HG03025 (cell line): ENCODE results near the gene COL1A1.
A peak's percentile ranks its signal among the peaks of the same experiment; 100 is the strongest.

Experiments
- ATAC-seq: cut with Tn5 transposase; IDR thresholded peaks from one replicate; pipeline ENCODE4 v1.9.1; 2021; ENCODE audit warnings: mild to moderate bottlenecking, moderate library complexity; ENCODE audit not compliant: unreplicated experiment, low FRiP score

Gene COL1A1

DNA sequence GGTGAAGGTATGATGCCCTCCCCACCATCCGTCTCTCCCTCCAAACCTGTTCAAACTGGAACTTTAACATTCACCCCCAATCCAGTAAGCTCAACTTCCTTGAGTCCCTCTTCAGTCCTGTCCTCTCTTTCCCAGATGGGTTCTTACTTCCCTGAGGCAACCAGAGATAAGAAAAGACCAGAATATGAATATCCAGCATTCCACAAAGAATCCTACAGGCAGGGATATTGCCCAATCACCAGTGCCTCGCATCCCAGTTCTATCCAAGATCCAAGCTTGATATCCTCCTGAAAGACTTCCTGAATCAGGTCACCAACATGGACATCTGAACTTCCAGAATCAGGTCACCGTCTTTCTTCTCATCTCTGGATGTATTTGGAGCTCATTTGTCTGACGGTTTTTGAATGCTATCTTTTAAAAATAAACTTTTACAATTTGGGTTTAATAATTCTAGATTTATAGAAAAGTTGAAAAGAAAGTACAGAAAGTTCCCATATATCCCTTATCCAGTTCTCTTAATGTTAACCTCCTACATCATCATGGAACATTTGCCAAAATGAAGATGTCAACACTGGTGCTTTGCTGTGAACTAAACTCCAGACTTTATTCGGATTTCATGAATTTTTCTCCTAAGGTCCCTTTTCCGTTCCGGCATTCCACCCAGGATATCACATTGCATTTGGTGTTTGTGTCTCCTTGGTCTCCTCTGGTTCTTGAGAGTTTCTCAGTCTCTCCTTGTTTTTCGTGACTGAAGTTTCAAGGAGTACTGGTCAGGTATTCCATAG is 13.7 kb upstream of the COL1A1 start:
- ATAC-seq, result no peak

DNA sequence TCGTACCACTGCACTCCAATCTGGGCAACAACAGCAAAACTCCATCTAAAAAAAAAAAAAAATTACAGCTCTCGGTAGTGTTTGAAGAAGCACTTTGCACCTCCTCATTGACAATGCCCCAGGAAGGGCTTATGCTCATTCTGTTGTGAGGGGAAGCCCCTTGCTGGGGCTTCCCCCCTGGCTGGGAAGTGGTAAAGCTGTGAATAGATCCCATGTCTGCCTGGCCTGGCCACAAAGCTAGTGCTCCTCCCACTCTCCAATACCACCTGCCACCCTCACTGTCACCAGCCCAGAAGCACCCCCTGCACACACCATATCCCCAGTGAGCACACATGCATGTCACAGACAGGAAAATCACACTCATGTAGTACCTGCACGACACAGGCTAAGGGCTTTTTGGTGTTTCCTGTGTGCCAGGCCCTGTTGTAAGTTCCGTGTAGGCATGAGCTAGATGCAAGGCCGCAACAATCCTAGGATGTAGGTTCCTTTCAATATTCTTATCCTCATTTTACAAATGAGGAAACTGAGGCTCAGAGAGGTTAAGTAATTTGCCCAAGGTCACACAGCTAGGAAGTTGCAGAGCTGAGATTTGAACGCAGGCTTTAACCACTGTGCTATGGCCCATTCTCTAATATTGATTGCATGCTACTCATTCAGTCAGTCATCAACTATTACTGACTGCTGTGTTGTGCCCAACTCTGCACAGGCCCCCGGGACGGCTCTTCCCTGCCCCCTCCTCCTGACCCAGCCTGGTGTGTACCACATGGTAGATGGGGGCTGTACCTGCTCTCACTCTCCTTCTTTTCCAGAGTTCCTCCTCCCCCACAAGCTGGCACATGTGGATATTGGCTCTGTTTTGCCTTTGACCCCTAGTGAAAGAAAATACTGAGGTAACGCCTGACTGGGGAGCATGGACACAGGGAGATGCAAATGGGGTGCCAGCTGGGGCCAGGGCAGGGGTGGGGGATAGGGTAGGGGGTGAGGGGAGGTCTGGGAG is 11.9 kb upstream of the COL1A1 start:
- peak; percentile 61 for ATAC-seq

DNA sequence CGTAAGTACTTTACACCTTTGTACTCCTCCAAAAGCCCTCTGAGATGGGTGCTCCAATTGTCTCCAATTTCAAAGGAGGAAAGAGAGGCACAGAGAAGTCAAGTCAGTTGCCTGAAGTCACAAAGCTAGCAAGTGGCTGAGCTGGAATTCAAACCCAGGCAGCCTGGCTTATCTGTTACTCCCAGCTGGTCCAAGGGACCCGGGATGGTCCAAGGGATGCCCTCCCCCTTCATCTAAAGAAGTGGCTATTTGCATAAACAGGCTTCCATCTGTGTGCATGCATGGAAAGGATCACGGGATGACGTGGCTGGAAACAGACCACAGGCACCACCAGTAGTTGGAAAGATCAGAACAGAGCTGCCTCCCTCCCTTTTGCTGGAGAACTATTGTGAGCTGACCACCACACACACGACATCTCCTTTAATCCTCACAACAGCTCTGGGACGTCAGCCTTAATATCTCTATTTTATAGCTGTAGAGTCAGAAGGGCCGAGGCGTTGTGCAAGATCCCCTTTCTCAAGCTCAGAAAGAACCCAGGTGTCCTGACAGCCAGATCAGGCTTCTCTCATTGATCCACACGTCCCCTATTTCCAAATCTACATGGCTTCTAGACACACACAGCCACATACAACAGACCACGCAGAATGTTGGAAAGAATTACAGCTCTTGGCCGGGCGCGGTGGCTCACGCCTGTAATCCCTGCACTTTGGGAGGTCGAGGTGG is 10.9 kb upstream of the COL1A1 start:
- no peak for ATAC-seq

DNA sequence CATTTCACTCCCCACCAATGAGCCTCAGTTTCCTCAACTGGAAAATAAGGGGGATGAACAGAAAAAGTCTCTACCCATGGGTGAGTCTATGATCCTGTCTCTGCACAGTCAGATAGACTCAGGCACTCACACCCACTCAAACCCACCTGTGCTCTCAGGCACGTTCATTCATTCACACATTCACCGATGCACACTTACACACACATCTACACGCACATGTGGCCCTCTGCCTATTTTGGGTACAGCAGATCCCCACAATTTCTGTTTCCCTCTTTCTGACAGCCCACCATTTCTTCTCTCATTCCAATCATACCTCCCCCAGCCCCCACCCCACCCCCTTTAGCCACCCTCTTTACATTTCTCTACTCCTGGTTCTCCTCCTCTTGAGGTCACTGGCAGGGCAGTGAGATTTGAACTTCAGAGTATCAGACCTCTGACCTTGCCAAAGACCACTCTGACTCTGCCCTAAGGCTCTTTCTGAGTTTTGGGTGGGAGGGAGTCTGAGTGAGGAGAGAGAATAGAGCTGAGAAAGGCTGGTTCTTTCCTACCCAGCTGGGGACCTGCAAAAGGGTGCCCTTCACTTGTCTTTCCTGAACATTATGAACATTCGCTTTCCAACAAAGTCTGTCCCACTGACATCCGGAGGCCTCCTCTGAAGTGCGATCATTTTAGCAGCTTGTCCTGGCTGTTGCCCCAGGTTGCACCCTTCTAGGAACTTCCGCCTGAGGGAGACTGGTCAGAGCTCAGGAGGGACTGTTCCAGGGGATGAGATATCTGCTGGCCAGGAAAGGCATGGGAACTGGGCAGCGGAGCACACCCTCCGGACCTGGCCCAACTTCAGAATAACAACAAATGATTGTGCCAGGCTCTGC is 10.1 kb upstream of the COL1A1 start:
- no peak for ATAC-seq

DNA sequence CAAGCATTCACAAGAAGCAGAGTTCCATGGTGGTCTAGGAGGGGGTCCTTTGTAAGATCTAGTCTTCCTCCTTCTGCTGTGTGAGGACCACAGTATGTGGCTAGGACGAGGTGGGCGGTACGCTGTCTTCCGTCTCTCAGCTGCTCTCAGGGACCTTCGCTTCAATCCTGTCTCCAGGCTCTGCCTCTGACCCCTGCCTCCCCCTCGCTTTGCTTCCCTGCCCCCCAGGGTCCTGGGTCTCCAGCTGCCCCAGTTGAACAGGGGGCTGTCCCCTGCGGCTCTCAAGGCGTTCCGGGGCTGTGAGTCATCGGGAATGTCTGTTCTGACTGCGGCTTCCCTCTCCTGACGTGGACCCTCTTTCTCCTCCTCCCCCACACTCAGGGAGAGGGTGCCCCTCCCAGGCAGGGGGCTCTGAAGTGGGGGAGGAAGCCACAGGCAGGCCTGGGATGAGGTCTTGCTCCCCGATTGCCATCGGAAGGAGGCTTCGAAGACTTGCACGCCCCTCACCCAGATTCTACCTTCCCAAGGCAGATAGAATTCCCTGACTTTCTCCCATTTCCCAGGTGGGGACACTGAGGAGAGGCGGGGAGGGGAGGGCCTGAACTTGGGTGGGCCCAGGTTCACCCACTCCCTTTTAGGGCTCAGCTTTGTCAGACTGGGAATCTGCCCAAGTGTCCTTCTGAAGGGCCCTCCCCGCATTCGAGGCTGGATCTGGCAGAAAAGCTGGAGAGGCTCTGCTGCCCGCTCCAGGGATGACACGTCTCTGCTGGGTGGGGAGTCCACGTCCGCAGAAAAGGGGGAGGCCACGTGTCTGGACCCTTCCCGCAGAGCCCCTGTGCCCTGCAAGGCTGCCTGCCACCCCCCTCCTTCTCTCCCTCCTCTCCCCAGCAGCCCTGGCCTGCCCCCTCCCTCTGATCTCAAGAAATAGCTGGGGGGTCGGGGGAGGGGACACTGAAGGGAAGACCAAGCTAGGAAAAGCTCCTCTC is 9.1 kb upstream of the COL1A1 start:
- ATAC-seq, result no peak

DNA sequence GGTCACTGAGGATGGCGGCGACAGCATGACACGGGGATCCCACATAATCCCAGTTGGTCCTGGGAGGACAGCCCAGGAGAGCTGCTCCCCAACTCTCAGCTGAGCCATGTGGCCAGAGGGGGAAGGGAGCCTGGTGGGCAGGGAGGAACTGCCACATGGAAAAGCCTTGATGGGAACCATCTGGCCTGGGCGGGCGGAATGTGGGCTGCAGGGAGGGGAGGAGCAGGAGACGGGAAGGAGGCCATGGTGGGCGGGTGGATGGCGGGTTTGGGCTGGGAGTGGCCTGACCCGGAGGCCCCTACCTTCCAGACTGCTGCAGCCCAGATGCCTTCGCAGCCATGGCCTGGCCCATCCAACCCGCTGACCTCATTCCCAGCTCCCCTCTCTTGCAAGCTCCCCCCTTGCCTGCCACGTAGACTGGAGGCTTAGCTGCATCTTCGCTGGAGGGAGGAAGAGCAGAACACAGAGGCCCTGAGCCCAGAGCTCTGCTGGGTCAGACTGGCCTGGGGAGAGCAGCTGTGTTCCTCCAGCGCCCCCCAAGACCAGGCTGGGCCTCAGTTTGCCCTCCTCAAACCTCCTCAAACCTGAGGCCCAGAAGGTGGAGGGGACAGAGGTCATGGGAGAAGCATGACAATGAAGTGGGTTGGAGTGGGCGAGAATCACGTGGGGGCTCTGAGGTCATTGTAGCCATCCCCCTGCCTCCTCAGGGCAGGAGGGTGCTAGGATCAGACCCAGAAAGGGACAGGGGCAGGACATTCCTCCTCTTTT is 8.2 kb upstream of the COL1A1 start:
- ATAC-seq, result no peak

DNA sequence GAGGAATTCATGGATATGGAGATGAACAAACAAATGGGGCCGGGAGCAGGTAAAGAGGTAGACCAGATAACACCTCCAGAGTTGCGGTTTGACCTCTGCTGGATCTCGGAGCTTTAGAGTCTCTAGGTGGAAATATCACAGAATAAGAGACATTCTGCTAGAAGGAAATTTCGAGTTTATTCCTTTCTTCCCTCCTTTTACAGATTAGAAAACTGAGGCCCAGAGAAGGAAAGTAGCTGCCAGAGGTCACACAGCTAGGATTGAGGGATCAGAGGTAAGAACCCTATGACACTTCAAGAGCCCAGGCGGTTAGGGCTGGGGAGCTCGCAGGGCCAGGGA is 7.7 kb upstream of the COL1A1 start:
- ATAC-seq, result no peak

DNA sequence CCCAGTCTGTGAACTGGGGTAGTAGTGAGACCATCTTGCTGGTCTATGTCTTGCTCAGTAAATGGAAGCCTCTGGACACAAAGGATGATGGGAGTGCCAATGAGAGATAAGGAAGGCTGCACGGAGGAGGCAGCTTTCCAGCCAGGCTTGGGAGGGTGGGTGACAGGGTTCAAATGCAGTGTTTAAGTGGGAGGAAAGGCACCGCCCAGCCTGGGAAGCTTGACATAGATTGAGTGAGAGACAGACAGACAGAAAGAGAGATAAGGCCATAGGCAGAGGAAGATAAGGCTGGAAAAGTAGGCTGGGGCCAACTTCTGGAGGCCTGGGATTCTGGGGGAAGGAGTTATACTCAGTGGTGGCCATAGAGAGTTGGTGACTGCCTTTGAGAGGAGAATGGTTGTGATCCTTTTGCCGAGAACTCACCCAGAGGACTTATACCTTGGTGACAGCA is 7.2 kb upstream of the COL1A1 start:
- no peak for ATAC-seq

DNA sequence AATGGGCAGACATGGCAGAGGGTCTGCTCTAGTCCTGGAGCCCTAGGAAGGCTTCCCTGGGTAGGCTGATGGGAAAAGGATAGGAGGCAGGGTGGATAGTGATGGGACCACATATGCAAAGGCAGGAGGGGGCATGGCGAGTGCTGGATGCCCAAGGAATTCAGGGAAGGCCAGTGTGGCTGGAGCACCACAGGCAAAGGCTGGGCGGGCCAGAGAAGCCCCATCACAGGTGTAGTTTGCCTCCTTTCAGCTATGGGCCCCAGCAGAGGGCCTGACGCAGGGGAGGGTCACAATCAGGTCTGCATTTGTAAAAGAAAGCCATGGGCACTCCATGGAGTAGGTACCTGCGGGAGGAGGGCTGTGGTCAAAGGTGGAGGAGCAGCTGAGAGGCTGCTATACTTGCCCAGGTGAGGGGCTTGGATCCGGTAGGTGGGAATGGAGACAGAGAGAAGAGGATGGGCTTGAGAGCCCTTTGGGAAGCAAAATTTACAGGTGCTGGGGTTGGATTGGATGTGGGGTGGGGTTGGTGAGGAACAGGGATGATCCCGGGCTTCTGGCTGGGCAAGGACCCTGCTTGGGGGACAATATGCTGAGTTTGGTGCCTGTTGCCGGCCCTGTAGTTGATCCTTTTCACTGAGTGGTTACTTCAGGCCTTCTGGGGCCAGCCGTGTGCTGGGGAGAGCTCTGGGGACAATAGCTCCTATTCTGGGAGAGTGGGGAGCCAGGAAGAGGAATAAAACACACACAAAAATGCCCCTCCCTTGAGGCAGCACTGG is 6.5 kb upstream of the COL1A1 start:
- no peak for ATAC-seq

DNA sequence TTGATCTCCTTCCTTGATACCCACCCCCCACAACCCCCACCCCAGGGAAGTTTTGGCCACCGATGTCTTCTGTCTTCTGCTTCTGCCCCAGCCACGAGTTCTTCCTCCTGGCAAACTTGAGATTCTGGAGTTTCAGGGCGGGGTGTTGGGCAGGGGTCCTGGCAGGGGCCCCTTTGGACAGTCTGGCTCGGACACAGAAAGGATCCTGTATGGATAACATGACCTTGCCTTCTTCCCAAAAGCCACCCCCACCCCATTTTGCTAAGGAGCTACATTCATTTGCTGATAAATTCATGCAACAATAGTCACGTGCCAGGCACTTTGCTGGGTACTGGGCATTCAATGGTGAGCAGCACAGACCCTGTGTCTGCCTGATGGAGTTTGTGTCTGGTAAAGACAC is 5.9 kb upstream of the COL1A1 start:
- ATAC-seq, result no peak

DNA sequence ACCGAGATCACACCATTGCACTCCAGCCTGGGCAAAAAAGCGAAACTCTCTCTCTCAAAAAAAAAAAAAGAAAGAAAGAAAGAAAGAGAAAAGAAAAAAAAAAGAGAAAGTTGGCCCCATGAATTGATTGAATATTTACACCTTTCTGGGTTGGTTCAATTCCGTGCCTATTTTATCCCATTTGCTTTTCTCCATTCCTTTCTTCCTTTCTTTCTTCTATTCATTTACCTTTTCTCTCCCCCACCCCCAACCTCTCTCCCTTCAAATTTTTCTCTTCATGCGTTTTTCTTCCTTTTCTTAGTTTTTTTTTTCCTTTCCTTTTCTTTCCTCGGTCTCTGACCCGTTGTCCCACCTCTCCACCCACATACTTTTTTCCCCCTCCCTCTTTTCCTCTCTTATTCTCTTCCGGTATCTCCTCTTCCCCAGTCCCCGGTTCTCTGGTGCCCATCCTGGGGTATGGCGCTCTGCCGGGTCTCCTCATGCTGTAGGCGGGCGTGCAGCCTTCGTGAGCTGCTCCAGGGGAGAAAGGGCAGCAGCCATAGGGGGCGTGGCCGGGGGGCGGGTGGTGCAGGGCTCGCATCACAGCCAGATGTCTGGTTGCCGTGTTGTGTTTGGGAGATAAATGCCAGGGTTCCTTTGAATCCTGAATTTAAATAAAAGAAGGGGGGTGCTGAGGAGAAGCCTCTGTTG is 5.3 kb upstream of the COL1A1 start:
- no peak for ATAC-seq

DNA sequence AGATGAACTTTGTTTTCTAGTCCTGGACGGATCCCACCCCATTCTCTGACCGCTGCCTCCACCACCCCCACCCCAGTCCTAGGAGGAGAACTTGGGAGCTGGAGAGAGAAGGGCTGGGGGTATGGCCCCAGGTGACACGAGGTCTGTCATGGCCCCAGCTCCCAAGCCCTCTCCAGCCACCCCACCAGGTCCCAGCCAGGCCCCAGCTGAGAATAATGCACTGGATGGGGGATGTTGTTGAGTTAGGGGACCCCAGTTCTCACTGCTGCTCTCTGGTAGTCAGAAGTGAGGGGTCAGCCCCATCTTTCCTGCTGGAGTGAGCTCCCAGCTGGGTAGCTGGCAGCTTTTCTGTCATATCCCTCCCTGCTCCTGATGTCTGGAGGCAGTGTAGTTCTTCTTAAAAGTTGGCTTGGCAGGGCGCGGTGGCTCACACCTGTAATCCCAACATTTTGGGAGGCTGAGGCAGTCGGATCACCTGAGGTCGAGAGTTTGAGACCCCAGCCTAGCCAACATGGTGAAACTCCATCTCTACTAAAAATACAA is 4.6 kb upstream of the COL1A1 start:
- ATAC-seq, result no peak

DNA sequence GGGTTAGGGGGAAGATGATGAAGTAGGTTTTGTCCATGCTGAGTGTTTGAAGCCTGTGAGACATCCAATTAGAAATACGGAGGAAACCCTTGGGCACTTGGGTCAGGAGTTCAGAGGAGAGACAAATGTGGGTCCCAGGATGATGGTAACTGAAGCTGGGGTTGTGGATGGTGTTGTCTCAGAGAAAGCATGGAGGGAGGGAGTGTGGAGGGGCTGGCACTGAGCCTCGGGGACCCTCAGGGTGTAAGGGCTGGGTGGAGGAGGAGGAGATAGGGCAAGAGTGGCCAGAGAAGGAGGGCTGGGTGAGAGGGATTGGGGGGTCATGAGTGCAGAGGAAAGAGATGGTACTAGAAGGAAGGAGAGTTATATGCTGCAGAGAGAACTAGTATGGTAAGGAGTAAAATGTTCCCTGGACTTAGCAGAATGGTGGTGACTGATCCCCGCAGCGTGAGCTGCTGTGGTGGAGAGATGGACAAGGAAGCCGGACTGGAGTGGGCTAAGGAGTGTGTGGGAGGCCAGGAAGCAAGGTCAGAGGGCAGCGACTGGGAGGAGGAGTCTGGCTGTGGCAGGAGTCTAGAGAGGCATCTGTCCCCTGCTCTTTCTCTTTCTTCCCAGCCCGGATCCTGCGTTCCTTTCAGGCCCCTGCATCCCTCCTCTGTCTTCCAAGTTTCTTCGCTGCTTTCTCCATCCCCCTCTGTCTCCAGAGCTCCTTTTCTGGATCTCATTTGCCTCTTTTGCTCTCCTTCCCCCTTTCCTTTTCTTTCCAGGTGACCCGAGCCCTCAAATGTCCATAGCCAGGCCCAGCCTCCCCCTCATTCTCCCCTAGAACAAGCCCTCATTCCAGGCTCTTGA is 3.9 kb upstream of the COL1A1 start:
- ATAC-seq, result no peak

DNA sequence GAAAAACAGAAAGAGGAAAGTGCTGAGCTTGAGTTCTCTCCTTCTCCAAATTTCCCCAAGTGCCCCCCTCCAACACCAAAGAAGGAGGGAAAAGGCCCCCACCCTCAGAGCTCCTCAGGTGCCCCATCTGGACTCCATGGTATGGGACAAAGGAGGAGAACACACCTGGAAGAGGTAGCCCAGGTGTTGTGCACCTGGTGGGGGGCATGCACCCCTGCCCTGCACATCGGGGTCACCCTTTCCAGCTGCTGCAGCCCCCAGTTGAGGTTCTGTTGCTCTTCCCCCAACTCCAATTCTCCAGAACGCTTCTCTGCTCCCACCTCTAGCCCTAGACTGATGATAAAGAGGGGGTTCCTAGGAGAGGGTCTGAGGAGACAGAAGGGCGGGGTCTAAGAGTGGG is 3.0 kb upstream of the COL1A1 start:
- no peak for ATAC-seq

DNA sequence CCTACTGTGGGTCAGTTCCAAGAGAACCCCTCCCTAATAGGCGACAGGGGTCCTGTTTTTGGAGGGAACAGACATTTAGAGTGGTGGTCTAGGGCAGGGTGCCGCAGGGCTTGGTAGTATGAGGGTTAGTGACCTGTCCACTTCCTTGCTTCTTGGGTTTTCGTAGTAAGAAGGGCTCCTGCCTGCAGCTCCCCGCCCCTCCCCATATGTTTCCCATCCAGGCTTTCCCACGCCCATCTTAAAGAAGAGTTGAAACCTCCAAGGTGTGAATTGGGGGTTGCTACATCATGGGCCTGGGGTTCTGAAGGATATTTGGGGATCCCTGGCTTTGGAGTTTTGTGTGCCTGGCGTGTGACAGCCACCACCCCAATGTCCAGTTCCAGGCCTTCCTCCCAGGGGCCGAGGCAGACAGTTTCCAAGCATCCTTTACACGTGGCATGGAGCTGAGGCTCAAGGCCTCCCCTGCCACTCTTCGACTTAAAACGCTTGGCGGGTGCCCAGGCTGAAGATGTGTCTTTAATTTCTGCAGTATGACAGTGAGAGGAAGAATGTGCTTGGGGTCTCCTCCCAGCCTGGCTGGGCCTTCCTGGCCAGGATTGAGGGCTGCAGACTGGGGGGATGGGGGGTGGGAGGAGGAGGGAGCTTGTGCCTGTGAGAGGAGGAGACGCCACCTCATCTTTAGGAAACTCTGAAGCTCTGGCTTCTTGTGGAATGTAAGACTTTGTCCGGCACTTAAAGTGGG is 2.3 kb upstream of the COL1A1 start:
- ATAC-seq, result no peak
